DMS79 (cell line): Measurements from ENCODE around the gene MORN2.
"Not testable (repeated sequence)": the region's sequence is repeated elsewhere in the genome, so short reads cannot be mapped to it uniquely, and the experiment has no call there.

Source experiments
- DNase-seq: peaks from one replicate; lab custom pipeline; 2025; lab: John Stamatoyannopoulos, UW

The MORN2 gene

GRCh38 chr2:38875576-38876367, at the start of gene MORN2, which contains the start of gene DHX57:
Gene MORN2, plus strand, starts transcription at chr2:38875976.
Gene DHX57, minus strand, starts transcription at chr2:38875934. Its CDS starts 7,529 bp downstream, at chr2:38868405.
- DNase-seq: peak; percentile 63

- DNase-seq: not testable (repeated sequence)
Measured at GRCh38 chr2:38827539-38828145, 48.1 kb upstream of the MORN2 start.

GRCh38 chr2:38828460-38828859, 47.3 kb upstream of the MORN2 start:
- DNase-seq: no peak

- DNase-seq: no peak
Measured at GRCh38 chr2:38829971-38830370, 45.8 kb upstream of the MORN2 start.

- DNase-seq: no peak
Measured at GRCh38 chr2:38830526-38831159, 45.1 kb upstream of the MORN2 start.

GRCh38 chr2:38835015-38835601, 40.7 kb upstream of the MORN2 start:
- no peak for DNase-seq

GRCh38 chr2:38835990-38836389, 39.8 kb upstream of the MORN2 start:
- DNase-seq: no peak

- DNase-seq: no peak
Measured at GRCh38 chr2:38836791-38837190, 39.0 kb upstream of the MORN2 start.

GRCh38 chr2:38850045-38850444, 25.7 kb upstream of the MORN2 start:
- DNase-seq: no peak

GRCh38 chr2:38856165-38856564, 19.6 kb upstream of the MORN2 start:
- DNase-seq: no peak

- DNase-seq: no peak
Measured at GRCh38 chr2:38862476-38862875, 13.3 kb upstream of the MORN2 start.

- no peak for DNase-seq
Measured at GRCh38 chr2:38863061-38863695, 12.6 kb upstream of the MORN2 start.

- DNase-seq: no peak
Measured at GRCh38 chr2:38866773-38867443, 8.9 kb upstream of the MORN2 start.

- no peak for DNase-seq
Measured at GRCh38 chr2:38871432-38871831, 4.3 kb upstream of the MORN2 start.

- no peak for DNase-seq
Measured at GRCh38 chr2:38873763-38874162, 2.0 kb upstream of the MORN2 start.

- no peak for DNase-seq
Measured at GRCh38 chr2:38875227-38875575, 575 bp upstream of the MORN2 start.

GRCh38 chr2:38876407-38876806, 631 bp downstream of the MORN2 start:
- no peak for DNase-seq

- no peak for DNase-seq
Measured at GRCh38 chr2:38886063-38886462, 10.3 kb downstream of the MORN2 start.

GRCh38 chr2:38887347-38887746, 11.6 kb downstream of the MORN2 start:
- no peak for DNase-seq

GRCh38 chr2:38887902-38888554, 12.3 kb downstream of the MORN2 start:
- DNase-seq: no peak

GRCh38 chr2:38889045-38889444, 13.3 kb downstream of the MORN2 start:
- no peak for DNase-seq
